22Rv1 (cell line): ENCODE measurements around the gene AK9.

Experiments
- ZFX ChIP-seq: fragments of 450-650 bp; IDR thresholded peaks from 2 replicates; pipeline ENCODE4 v1.6.1; 2017; ENCODE audit warnings: antibody characterized with exemption, borderline replicate concordance
- TF ChIP-seq, protein P1 (sequence below): fragments of 450-650 bp; IDR thresholded peaks from 2 replicates; pipeline ENCODE4 v1.5.1; 2017; ENCODE audit warnings: mild to moderate bottlenecking

- TF ChIP-seq, protein P1, sequence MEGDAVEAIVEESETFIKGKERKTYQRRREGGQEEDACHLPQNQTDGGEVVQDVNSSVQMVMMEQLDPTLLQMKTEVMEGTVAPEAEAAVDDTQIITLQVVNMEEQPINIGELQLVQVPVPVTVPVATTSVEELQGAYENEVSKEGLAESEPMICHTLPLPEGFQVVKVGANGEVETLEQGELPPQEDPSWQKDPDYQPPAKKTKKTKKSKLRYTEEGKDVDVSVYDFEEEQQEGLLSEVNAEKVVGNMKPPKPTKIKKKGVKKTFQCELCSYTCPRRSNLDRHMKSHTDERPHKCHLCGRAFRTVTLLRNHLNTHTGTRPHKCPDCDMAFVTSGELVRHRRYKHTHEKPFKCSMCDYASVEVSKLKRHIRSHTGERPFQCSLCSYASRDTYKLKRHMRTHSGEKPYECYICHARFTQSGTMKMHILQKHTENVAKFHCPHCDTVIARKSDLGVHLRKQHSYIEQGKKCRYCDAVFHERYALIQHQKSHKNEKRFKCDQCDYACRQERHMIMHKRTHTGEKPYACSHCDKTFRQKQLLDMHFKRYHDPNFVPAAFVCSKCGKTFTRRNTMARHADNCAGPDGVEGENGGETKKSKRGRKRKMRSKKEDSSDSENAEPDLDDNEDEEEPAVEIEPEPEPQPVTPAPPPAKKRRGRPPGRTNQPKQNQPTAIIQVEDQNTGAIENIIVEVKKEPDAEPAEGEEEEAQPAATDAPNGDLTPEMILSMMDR = no peak
- no peak for TF ChIP-seq ZFX
Measured at GRCh38 chr6:109510358-109510757, 180.6 kb downstream of the AK9 start.
